GM10248 (cell line): ENCODE data around the gene AQR.

Experiments
- CTCF ChIA-PET: fragments of 300-600 bp; sonication (Branson Sonifier 250); formaldehyde crosslinking; extraction: SDS; loops from one replicate; lab custom pipeline; 2021; ENCODE audit warnings: antibody characterized with exemption; lab: Yijun Ruan, JAX
- POLR2A ChIA-PET: fragments of 350-650 bp; sonication (Branson Sonifier 250); formaldehyde crosslinking; extraction: SDS; loops from one replicate; lab custom pipeline; 2020; ENCODE audit warnings: antibody characterized with exemption; lab: Yijun Ruan, JAX
- DNase-seq: peaks from one replicate; pipeline ENCODE4 v3.0.0; 2012; ENCODE audit errors: extremely low spot score
- TF ChIP-seq, protein P1 (sequence below): IDR thresholded peaks from 2 replicates; pipeline ENCODE4 v1.5.1; 2012; ENCODE audit warnings: mild to moderate bottlenecking, low read depth; ENCODE audit errors: extremely low read depth, missing control alignments, control extremely low read depth

Gene AQR

DNA sequence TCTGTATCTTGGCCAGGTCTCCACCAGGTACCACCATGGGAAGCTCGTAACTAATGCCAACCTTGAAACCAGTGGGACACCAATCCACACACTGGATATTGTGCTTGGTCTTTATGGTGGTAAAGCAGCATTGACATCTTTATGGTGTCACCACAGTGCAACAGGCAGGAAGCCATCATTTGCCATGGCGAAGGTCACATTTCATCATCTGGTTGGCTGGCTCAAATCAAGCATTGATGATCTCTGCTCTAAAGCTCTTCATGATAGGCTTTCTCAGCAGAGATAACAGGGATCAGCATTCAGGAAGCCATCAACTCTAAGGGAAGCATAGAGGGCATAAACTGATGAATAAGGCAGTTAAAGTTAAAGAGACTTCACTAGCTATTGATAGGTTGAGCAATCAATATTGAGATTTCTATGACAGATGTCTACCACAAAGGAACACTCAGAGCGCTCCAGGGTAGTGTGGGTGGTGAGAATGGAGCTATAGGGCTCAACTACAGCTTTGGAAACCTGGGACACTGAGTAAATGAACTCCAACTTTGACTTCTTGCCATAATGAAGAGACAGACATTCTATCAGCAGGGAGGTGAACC, 120.1 kb downstream of the AQR start:
- TF ChIP-seq, protein P1, sequence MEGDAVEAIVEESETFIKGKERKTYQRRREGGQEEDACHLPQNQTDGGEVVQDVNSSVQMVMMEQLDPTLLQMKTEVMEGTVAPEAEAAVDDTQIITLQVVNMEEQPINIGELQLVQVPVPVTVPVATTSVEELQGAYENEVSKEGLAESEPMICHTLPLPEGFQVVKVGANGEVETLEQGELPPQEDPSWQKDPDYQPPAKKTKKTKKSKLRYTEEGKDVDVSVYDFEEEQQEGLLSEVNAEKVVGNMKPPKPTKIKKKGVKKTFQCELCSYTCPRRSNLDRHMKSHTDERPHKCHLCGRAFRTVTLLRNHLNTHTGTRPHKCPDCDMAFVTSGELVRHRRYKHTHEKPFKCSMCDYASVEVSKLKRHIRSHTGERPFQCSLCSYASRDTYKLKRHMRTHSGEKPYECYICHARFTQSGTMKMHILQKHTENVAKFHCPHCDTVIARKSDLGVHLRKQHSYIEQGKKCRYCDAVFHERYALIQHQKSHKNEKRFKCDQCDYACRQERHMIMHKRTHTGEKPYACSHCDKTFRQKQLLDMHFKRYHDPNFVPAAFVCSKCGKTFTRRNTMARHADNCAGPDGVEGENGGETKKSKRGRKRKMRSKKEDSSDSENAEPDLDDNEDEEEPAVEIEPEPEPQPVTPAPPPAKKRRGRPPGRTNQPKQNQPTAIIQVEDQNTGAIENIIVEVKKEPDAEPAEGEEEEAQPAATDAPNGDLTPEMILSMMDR: no peak
- DNase-seq: no peak
- CTCF ChIA-PET: interaction anchor here (0.7 to 1.5 kb wide), 5 partner anchors 9 to 35 kb away, joined by 3 read pairs; no protein-coding TSS in a partner anchor
- POLR2A ChIA-PET: no interaction called here

DNA sequence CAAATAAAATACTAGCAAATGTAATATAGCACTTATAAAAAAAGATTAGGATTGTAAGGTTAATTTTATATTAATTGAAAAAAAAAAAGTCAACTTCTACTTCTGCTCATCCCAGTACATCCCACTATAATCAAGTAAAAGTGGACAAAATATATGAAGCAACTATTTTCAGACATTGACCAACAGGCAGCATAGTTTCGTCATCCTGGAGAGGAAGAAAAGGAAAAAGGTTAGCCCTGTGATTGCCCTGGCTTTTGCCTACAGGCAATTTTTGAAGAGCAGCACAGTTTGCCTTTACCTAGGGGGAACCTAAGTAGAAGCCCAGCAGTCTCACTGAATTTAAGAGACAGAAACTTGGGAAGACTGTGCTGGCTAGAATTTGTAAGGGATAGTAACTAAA, 121.9 kb downstream of the AQR start:
- ChIA-PET POLR2A (no interaction called here), CTCF (no interaction called here)
- DNase-seq: no peak
- TF ChIP-seq, protein P1: no peak

DNA sequence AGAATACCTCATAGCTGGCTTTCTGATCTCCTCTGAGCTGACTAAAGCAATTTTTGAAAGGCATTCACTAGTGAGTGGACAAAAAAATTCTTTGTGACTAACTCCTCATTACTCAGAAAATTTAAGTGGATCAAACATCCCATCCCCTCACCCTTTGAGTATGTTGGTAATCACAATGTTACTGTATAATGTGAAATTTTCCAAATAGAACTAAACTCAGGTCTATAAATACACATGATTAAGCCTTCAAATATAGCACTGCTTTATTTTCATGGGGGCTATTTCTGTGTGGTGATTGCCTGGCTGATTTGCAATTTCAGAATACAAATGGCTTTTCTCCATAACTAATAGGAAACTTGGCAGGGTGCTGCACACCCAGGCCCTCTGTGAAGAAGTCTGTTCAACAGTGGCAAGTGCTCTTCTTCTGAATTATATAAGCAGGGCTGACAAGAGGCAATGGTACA, 128.2 kb downstream of the AQR start:
- DNase-seq: no peak
- ChIA-PET POLR2A (no interaction called here), CTCF (no interaction called here)
- TF ChIP-seq, protein P1: no peak

DNA sequence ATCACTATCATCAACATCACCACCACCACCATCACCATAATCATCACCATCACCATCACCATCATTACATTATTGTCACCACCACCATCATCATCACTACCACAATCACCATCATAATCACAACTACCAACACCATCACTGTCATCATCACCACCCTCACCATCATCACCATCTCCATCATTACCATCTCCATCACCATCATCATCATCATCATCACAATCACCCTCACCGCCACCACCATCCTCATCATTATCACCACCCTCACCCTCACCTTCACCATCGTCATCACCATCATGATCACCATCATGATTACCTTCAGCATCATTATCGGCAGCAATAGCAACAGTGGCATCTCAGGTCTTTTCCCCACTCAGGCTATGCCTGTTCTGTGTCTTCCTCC, 131.3 kb downstream of the AQR start:
- CTCF ChIA-PET: no interaction called here
- DNase-seq: no peak
- POLR2A ChIA-PET: no interaction called here
- TF ChIP-seq, protein P1: no peak

DNA sequence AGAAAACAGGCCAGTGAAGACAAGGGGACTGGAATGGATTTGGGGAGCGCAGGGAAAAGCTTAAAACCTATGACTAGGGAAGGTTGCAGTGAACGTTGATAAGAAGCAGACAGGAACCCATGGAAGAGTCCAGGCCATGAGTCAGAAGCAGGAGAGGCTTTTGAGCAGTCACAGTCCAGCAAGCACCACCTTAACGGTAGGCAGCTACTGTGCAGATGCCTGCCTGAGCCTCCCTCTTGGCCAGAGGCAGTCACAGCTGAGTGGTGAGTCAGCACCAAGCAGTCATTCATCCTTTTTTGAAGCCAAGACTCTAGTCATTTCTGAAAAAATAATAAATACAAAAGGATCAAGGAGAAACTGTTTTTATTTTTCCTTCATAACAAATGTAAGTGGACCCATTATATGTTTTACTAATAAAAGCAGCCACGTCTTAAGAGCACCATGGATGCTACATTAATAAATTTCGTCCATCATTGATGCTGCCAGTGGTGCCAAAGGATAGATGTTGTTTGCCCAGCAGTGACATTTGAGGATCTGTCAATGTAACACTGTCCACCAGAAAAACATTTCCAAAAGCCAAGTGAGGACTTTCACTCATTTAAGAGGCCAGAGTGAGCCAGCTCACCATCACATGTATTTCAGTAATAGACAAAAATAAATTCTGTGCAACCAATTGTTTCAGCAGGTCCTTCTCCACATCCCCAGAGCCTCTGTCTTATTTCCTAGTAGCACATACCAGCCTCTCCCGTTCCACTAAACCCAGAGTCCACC, 132.1 kb downstream of the AQR start:
- DNase-seq: no peak
- ChIA-PET CTCF (interaction anchor here (1.1 kb wide), 1 partner anchor 11 kb away, joined by 3 read pairs; no protein-coding TSS in a partner anchor), POLR2A (no interaction called here)
- TF ChIP-seq, protein P1: no peak

DNA sequence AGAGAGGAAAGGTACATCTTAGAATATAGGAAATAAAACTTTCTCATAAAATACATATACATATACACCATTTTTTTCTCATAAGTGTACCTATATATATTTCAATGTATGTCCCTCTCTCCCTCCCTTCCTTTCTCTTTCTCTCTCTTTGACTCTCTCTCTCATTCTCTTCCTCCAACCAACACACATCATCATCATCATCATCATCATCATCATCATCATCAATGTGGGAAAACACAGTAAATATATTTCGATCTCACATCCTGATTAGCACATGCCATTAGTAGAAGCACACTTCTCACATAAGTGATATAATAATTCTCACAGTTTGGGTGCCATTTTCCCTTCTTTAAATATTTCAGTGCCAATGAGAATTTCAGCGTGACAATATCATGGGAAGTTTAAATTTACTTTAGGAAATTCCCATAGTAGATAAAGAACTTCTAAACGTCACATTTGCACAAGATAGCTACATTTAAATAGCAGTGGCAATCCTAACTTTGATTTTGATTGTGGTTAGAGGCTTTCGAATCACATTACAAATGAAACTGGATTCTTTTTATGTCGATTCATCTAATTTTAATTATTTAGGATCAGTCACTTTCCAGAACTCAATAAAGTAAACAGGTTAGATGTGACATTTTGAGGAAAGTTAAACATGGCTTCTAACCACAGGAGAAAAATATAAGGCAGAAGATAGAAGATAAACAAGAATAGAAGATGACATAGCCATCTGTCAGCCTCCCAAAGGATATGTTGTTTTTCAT, 141.2 kb downstream of the AQR start:
- ChIA-PET POLR2A (no interaction called here), CTCF (interaction anchor here (1.5 kb wide), 1 partner anchor 21 kb away, joined by 3 read pairs; no protein-coding TSS in a partner anchor)
- DNase-seq: no peak
- TF ChIP-seq, protein P1: no peak
